HepG2 (cell line): Measurements from ENCODE around the gene FKBP9. TPM values are rescaled to one million over a fixed set of nuclear protein-coding genes. Genes with fewer than 3 reads are reported as not detected.

ENCODE experiments used
- CC2D1A ChIP-seq: sonication (generic); formaldehyde crosslinking; IDR thresholded peaks from 2 replicates; pipeline ENCODE4 v1.8.1; 2023; ENCODE audit warnings: mild to moderate bottlenecking, missing genetic modification reagents
- ERF ChIP-seq: IDR thresholded peaks from 2 replicates; pipeline ENCODE4 v1.6.1; 2018; ENCODE audit warnings: missing biosample characterization, missing genetic modification reagents
- KDM5B ChIP-seq: sonication (generic); formaldehyde crosslinking; IDR thresholded peaks from 2 replicates; pipeline ENCODE4 v1.4.0; 2020; ENCODE audit warnings: missing genetic modification reagents, mild to moderate bottlenecking, borderline replicate concordance
- KLF6 ChIP-seq: IDR thresholded peaks from 2 replicates; pipeline ENCODE4 v1.8.0; 2016; ENCODE audit warnings: missing biosample characterization, missing genetic modification reagents
- MEIS2 ChIP-seq: sonication (generic); formaldehyde crosslinking; IDR thresholded peaks from 2 replicates; pipeline ENCODE4 v1.9.0; 2021; ENCODE audit warnings: mild to moderate bottlenecking, missing genetic modification reagents
- NFE2L2 ChIP-seq: fragments of 150-350 bp; IDR thresholded peaks from 2 replicates; pipeline ENCODE4 v1.6.1; 2014; ENCODE audit warnings: low read length
- POLR2AphosphoS2 ChIP-seq: IDR thresholded peaks from 2 replicates; pipeline ENCODE4 v1.6.1; 2011; ENCODE audit warnings: low read depth, low read length, improper control_type of control experiment
- REXO4 ChIP-seq: sonication (generic); formaldehyde crosslinking; IDR thresholded peaks from 2 replicates; pipeline ENCODE4 v1.8.0; 2022; ENCODE audit warnings: missing genetic modification reagents, mild to moderate bottlenecking, borderline replicate concordance
- TEAD3 ChIP-seq: optimal IDR thresholded peaks from 2 replicates; pipeline ENCODE3; 2016; ENCODE audit warnings: borderline replicate concordance
- ZEB1 ChIP-seq: IDR thresholded peaks from 2 replicates; pipeline ENCODE4 v1.6.1; 2012; ENCODE audit warnings: mild to moderate bottlenecking, low read depth, inconsistent platforms; ENCODE audit not compliant: insufficient replicate concordance
- ZNF20 ChIP-seq: sonication (generic); formaldehyde crosslinking; IDR thresholded peaks from 2 replicates; pipeline ENCODE4 v1.4.0; 2020; ENCODE audit warnings: mild to moderate bottlenecking, moderate library complexity, missing genetic modification reagents
- ZNF225 ChIP-seq: sonication (generic); formaldehyde crosslinking; IDR thresholded peaks from 2 replicates; pipeline ENCODE4 v1.4.0; 2020; ENCODE audit warnings: mild to moderate bottlenecking, missing genetic modification reagents
- ZNF552 ChIP-seq: sonication (generic); formaldehyde crosslinking; IDR thresholded peaks from 2 replicates; pipeline ENCODE4 v1.9.0; 2022; ENCODE audit warnings: missing genetic modification reagents, mild to moderate bottlenecking, borderline replicate concordance
- polyA plus RNA-seq, 8 experiments: library from polyadenylated mRNA; depleted of rRNA in 3 of 8; stranded (reverse) in 7 of 8; unstranded in 1 of 8; fragments of >200 nt; fragmentation: Illumina TruSeq in 4 of 8; extraction: Trizol in 4 of 8; gene quantifications; 2 replicates each; pipeline versions ENCODE4 v1.2.1 to v1.2.3, GENCODE V29; 2011 to 2016; ENCODE audit warnings: low read depth in 4 of 8, missing spikeins in 1 of 8, mixed read lengths in 1 of 8; ENCODE audit not compliant: insufficient read depth in 1 of 8
- total RNA-seq, 5 experiments: library from RNA; depleted of rRNA; stranded (reverse); fragments of >200 nt; fragmentation: Illumina TruSeq; extraction: Trizol; gene quantifications; 2 replicates each; pipeline ENCODE4 v1.2.3, GENCODE V29; 2016; ENCODE audit warnings: low read depth in 1 of 5
- TF ChIP-seq, protein P1 (sequence below): sonication (generic); formaldehyde crosslinking; IDR thresholded peaks from 2 replicates; pipeline ENCODE4 v1.4.0; 2020; ENCODE audit warnings: low read depth, mild to moderate bottlenecking, missing genetic modification reagents
- TF ChIP-seq, protein P2 (sequence below): sonication (generic); formaldehyde crosslinking; IDR thresholded peaks from 2 replicates; pipeline ENCODE4 v1.4.0; 2020; ENCODE audit warnings: missing genetic modification reagents
- TF ChIP-seq, protein P3 (sequence below): sonication (generic); formaldehyde crosslinking; IDR thresholded peaks from 2 replicates; pipeline ENCODE4 v1.9.0; 2021; ENCODE audit warnings: mild to moderate bottlenecking, missing genetic modification reagents
- TF ChIP-seq, protein P4 (sequence below): sonication (generic); formaldehyde crosslinking; IDR thresholded peaks from 2 replicates; pipeline ENCODE4 v1.4.0; 2020; ENCODE audit warnings: missing genetic modification reagents
- TF ChIP-seq, protein P5 (sequence below): sonication (generic); formaldehyde crosslinking; IDR thresholded peaks from 2 replicates; pipeline ENCODE4 v1.9.0; 2022; ENCODE audit warnings: missing genetic modification reagents, mild to moderate bottlenecking, borderline replicate concordance

FKBP9 gene
- total and polyA plus RNA-seq, 2 of the 13 experiments (the other 11 are each of a cell fraction or from before 2014, with no cell fraction given) = 34.0 to 41.5 TPM

DNA sequence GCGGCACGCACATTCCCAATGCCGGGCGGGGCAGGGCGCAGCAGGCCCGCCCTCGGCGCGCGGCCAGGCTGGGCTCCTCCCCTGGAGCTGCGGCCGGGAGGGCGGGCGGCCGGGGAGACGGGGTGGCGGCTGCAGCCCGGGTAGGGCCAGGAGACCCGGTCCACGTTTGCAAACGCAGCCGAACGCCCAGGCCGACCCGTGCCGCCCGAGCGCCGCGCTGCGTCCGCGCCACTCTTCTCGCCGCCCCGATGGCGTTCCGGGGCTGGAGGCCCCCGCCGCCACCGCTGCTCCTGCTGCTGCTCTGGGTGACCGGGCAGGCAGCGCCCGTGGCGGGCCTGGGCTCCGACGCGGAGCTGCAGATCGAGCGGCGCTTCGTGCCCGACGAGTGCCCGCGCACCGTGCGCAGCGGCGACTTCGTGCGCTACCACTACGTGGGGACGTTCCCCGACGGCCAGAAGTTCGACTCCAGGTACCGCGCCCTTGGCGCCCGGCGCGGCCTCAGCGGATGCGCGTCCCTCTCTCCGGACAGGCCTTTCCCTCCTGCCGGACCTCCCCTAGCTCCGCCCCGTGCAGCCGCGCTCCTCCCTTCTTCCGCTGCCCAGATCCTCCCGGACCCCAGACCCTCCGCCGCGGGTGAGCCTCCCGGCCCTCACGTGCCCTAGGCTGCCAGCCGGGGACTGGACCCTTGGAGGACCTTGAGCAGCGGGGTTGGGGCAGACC, at the start of gene FKBP9 (continued):
- no peak for TF ChIP-seq ZNF552
- TF ChIP-seq, protein P1, sequence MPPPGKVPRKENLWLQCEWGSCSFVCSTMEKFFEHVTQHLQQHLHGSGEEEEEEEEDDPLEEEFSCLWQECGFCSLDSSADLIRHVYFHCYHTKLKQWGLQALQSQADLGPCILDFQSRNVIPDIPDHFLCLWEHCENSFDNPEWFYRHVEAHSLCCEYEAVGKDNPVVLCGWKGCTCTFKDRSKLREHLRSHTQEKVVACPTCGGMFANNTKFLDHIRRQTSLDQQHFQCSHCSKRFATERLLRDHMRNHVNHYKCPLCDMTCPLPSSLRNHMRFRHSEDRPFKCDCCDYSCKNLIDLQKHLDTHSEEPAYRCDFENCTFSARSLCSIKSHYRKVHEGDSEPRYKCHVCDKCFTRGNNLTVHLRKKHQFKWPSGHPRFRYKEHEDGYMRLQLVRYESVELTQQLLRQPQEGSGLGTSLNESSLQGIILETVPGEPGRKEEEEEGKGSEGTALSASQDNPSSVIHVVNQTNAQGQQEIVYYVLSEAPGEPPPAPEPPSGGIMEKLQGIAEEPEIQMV (CRISPR knock-in tag) = peak; percentile 66
- no peak for TF ChIP-seq ZNF20 (CRISPR knock-in tag)
- TF ChIP-seq TEAD3 (CRISPR knock-in tag) = peak; percentile 80
- TF ChIP-seq, protein P2, sequence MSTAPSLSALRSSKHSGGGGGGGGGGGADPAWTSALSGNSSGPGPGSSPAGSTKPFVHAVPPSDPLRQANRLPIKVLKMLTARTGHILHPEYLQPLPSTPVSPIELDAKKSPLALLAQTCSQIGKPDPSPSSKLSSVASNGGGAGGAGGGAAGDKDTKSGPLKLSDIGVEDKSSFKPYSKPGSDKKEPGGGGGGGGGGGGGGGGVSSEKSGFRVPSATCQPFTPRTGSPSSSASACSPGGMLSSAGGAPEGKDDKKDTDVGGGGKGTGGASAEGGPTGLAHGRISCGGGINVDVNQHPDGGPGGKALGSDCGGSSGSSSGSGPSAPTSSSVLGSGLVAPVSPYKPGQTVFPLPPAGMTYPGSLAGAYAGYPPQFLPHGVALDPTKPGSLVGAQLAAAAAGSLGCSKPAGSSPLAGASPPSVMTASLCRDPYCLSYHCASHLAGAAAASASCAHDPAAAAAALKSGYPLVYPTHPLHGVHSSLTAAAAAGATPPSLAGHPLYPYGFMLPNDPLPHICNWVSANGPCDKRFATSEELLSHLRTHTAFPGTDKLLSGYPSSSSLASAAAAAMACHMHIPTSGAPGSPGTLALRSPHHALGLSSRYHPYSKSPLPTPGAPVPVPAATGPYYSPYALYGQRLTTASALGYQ (CRISPR knock-in tag) = peak; percentile 69; the same call in 1 of the 2 replicates
- TF ChIP-seq MEIS2 = peak; percentile 74; the same call in 1 of the 2 replicates
- peak; percentile 75 for TF ChIP-seq KDM5B (CRISPR knock-in tag)
- TF ChIP-seq NFE2L2 = no peak
- TF ChIP-seq ZNF225 = no peak; the same call in none of the 2 replicates
- TF ChIP-seq, protein P3, sequence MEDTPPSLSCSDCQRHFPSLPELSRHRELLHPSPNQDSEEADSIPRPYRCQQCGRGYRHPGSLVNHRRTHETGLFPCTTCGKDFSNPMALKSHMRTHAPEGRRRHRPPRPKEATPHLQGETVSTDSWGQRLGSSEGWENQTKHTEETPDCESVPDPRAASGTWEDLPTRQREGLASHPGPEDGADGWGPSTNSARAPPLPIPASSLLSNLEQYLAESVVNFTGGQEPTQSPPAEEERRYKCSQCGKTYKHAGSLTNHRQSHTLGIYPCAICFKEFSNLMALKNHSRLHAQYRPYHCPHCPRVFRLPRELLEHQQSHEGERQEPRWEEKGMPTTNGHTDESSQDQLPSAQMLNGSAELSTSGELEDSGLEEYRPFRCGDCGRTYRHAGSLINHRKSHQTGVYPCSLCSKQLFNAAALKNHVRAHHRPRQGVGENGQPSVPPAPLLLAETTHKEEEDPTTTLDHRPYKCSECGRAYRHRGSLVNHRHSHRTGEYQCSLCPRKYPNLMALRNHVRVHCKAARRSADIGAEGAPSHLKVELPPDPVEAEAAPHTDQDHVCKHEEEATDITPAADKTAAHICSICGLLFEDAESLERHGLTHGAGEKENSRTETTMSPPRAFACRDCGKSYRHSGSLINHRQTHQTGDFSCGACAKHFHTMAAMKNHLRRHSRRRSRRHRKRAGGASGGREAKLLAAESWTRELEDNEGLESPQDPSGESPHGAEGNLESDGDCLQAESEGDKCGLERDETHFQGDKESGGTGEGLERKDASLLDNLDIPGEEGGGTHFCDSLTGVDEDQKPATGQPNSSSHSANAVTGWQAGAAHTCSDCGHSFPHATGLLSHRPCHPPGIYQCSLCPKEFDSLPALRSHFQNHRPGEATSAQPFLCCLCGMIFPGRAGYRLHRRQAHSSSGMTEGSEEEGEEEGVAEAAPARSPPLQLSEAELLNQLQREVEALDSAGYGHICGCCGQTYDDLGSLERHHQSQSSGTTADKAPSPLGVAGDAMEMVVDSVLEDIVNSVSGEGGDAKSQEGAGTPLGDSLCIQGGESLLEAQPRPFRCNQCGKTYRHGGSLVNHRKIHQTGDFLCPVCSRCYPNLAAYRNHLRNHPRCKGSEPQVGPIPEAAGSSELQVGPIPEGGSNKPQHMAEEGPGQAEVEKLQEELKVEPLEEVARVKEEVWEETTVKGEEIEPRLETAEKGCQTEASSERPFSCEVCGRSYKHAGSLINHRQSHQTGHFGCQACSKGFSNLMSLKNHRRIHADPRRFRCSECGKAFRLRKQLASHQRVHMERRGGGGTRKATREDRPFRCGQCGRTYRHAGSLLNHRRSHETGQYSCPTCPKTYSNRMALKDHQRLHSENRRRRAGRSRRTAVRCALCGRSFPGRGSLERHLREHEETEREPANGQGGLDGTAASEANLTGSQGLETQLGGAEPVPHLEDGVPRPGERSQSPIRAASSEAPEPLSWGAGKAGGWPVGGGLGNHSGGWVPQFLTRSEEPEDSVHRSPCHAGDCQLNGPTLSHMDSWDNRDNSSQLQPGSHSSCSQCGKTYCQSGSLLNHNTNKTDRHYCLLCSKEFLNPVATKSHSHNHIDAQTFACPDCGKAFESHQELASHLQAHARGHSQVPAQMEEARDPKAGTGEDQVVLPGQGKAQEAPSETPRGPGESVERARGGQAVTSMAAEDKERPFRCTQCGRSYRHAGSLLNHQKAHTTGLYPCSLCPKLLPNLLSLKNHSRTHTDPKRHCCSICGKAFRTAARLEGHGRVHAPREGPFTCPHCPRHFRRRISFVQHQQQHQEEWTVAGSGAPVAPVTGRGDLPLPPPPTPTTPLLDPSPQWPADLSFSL (CRISPR knock-in tag) = no peak
- TF ChIP-seq ZEB1 = no peak
- TF ChIP-seq, protein P4, sequence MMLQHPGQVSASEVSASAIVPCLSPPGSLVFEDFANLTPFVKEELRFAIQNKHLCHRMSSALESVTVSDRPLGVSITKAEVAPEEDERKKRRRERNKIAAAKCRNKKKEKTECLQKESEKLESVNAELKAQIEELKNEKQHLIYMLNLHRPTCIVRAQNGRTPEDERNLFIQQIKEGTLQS (CRISPR knock-in tag) = no peak
- TF ChIP-seq CC2D1A (CRISPR knock-in tag) = no peak
- no peak for TF ChIP-seq POLR2AphosphoS2
- TF ChIP-seq REXO4 (CRISPR knock-in tag) = no peak
- TF ChIP-seq KLF6 = peak; percentile 64; the same call in 1 of the 2 replicates
- TF ChIP-seq, protein P5, sequence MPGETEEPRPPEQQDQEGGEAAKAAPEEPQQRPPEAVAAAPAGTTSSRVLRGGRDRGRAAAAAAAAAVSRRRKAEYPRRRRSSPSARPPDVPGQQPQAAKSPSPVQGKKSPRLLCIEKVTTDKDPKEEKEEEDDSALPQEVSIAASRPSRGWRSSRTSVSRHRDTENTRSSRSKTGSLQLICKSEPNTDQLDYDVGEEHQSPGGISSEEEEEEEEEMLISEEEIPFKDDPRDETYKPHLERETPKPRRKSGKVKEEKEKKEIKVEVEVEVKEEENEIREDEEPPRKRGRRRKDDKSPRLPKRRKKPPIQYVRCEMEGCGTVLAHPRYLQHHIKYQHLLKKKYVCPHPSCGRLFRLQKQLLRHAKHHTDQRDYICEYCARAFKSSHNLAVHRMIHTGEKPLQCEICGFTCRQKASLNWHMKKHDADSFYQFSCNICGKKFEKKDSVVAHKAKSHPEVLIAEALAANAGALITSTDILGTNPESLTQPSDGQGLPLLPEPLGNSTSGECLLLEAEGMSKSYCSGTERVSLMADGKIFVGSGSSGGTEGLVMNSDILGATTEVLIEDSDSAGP (CRISPR knock-in tag) = peak; percentile 93
- peak; percentile 56; the same call in 1 of the 2 replicates for TF ChIP-seq ERF (CRISPR knock-in tag)
